OCI-LY7 (cell line): ENCODE results near the gene SCARB2. TPM values are rescaled to one million over a fixed set of nuclear protein-coding genes. Genes with fewer than 3 reads are reported as not detected.
A peak's percentile ranks its signal among the peaks of the same experiment; 100 is the strongest.

Experiments used
- BruUV-seq: library from RNA; stranded (reverse); fragments of 400-500 nt; replicated peaks from 2 replicates; lab custom pipeline; 2021; lab: Mats Ljungman, UMichigan
- CTCF ChIA-PET: fragments of 300-600 bp; sonication (Branson Sonifier 250); formaldehyde crosslinking; loops from one replicate; lab custom pipeline; 2022; ENCODE audit warnings: antibody characterized with exemption; ENCODE audit not compliant: unreplicated experiment; lab: Charles Lee
- POLR2A ChIA-PET: fragments of 300-600 bp; sonication (Branson Sonifier 250); formaldehyde crosslinking; loops from one replicate; lab custom pipeline; 2022; ENCODE audit warnings: antibody characterized with exemption; lab: Charles Lee
- DNase-seq: peaks from one replicate; pipeline ENCODE4 v3.0.0-alpha.2; 2015; ENCODE audit warnings: low spot score
- H2AFZ ChIP-seq: fragments of 200-600 bp; sonication (generic), shearing (Covaris generic); 2 replicates; pipeline ENCODE4 v1.6.1; 2014; ENCODE audit warnings: mild to moderate bottlenecking, antibody characterized with exemption, low read length, moderate library complexity
- H3K27ac ChIP-seq: fragments of 200-600 bp; sonication (generic); 2 replicates; pipeline ENCODE4 v1.5.1; 2014; ENCODE audit warnings: mixed run types, low read depth, mild to moderate bottlenecking, moderate library complexity, low read length, inconsistent platforms; ENCODE audit not compliant: poor library complexity, severe bottlenecking
- H3K36me3 ChIP-seq: fragments of 200-600 bp; sonication (generic); 2 replicates; pipeline ENCODE4 v1.6.1; 2014; ENCODE audit warnings: mild to moderate bottlenecking, antibody characterized with exemption, low read length, moderate library complexity, mixed read lengths; ENCODE audit not compliant: insufficient read depth
- H3K4me1 ChIP-seq: fragments of 200-600 bp; sonication (generic); 2 replicates; pipeline ENCODE4 v1.5.1; 2014; ENCODE audit warnings: mild to moderate bottlenecking, low read length; ENCODE audit not compliant: insufficient read depth, poor library complexity, severe bottlenecking
- H3K4me2 ChIP-seq: fragments of 200-600 bp; sonication (generic); 2 replicates; pipeline ENCODE4 v1.6.1; 2014; ENCODE audit warnings: mild to moderate bottlenecking, low read length
- H3K4me3 ChIP-seq: fragments of 200-600 bp; sonication (generic); 2 replicates; pipeline ENCODE4 v1.5.1; 2014; ENCODE audit warnings: mild to moderate bottlenecking, low read depth, low read length; ENCODE audit not compliant: poor library complexity, severe bottlenecking
- H3K79me2 ChIP-seq: fragments of 200-600 bp; sonication (generic); 2 replicates; pipeline ENCODE4 v1.6.1; 2016; ENCODE audit warnings: low read depth, mild to moderate bottlenecking, low read length, moderate library complexity, mixed read lengths; ENCODE audit not compliant: insufficient read depth
- H3K9me2 ChIP-seq: fragments of 200-600 bp; sonication (generic); 2 replicates; pipeline ENCODE4 v1.6.1; 2016; ENCODE audit warnings: mild to moderate bottlenecking, low read length, mixed read lengths; ENCODE audit not compliant: insufficient read depth
- H3K9me3 ChIP-seq: fragments of 200-600 bp; sonication (generic); 2 replicates; pipeline ENCODE4 v1.6.1; 2014; ENCODE audit warnings: mild to moderate bottlenecking, mixed run types, low read length, mixed read lengths
- H4K20me1 ChIP-seq: fragments of 200-600 bp; sonication (generic); 2 replicates; pipeline ENCODE4 v1.6.1; 2014; ENCODE audit warnings: mild to moderate bottlenecking, antibody characterized with exemption, low read length, moderate library complexity, mixed read lengths; ENCODE audit not compliant: insufficient read depth
- CTCF ChIP-seq: fragments of 200-600 bp; sonication (generic); conservative IDR thresholded peaks from 2 replicates; pipeline ENCODE4 v1.5.1; 2014; ENCODE audit warnings: mild to moderate bottlenecking, antibody characterized with exemption, low read length, moderate library complexity, mixed read lengths
- EZH2phosphoT487 ChIP-seq: fragments of 200-600 bp; sonication (generic); IDR thresholded peaks from 2 replicates; pipeline ENCODE4 v1.6.1; 2018; ENCODE audit warnings: low read depth, borderline replicate concordance, mild to moderate bottlenecking, mixed run types, antibody characterized with exemption, low read length, moderate library complexity, mixed read lengths
- intact Hi-C: fragments of 100-400 bp; cut with micrococcal nuclease; formaldehyde crosslinking; loops from one replicate; pipeline ENCODE4 v1.10.0; 2022; ENCODE audit not compliant: unreplicated experiment
- total RNA-seq, 2 experiments: library from RNA; depleted of rRNA in 1 of 2; stranded (reverse); fragments of >200 nt in 1 of 2; shearing (Covaris generic) in 1 of 2; gene quantifications; 2 replicates each; pipeline ENCODE4 v1.2.3, GENCODE V29; 2014 to 2022

The SCARB2 gene
- total RNA-seq, 2 experiments from 2014 or later: 1.1 TPM; not detected in 1

DNA sequence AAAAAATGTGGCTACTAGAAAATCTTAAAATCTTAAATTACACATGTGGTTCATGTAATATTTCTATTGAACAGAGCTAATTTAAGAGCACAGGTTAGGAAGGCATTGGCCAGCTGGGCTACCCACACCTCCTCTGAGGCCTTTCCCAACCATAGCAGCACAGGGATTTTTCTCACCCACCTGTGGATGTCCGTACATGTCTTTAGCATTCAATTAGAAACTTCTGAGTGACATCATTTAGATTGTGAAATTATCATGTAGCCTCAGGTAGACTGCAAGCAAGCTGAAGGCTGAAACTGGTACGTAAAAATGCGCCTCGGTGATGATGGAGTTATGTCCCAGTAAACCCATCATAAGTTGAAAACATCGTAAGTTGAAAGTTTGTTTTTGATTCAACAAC lies 31.2 kb downstream of the SCARB2 start:
- no peak for DNase-seq
- TF ChIP-seq CTCF: no peak
- no peak for TF ChIP-seq EZH2phosphoT487
- Histone ChIP-seq H3K27ac (no peak overlapping the region), H3K4me3 (no peak overlapping the region), H3K4me1 (no peaks in the 10 kb centered on the region), H3K4me2 (no peak overlapping the region), H4K20me1 (no peaks in the 10 kb centered on the region), H3K9me2 (no peaks in the 10 kb centered on the region), H3K36me3 (no peaks in the 10 kb centered on the region), H2AFZ (no peak overlapping the region), H3K9me3 (no peaks in the 10 kb centered on the region), H3K79me2 (no peaks in the 10 kb centered on the region)
- intact Hi-C loops: loop anchor here (5.0 to 10.0 kb wide), 2 partner anchors 195 to 562 kb away; no protein-coding TSS in a partner anchor
- ChIA-PET POLR2A (no interaction called here), CTCF (no interaction called here)
- BruUV-seq: no TSS peak

DNA sequence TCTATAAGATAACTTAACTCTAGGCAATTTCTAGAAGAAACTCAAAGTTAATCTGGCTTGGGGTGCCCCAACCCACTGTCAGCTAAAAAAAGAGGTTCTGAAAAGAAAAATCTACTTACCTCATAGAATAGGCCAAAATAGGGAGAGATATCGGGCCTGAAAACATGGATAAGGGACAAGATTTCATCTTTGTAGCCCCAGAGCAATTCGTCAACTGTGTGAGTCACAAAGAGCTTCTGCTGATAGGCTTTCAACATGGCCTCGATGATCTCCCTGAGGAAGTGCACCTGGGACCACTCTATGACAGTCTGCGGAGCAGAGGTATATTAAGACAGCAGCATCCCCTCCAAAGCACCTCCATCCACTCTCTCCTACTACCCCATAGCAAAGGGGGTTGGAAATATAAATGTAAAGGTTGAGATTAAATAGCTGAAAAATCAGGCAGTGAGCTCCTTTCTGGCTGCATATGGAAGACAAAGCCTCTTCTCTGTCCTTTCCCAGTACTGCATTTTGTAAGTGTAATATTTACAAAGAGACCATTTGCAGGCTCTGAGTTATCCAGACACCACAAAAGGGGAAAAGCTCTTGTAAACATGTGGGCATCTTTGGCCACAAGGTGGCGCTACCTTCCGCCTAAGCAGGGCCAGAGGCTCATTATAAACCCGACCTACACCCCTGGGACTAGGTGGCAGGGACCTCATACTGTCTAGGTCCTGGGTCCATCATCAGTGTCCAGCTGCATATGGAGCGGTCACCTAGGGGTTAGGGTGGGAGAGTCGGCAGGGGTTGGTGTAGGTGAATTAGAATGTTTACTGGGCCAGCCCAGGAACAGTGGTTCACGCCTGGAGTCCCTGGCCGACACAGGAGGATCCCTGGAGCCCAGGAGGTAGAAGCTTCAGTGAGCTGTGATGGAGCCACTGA lies 34.0 kb downstream of the SCARB2 start:
- POLR2A ChIA-PET: interaction anchor here (0.8 to 1.2 kb wide), 2 partner anchors 10 to 20 kb away, joined by 4 to 5 read pairs; no protein-coding TSS in a partner anchor
- intact Hi-C loops: loop anchor here (1.0 to 10.0 kb wide), 3 partner anchors 198 to 565 kb away; no protein-coding TSS in a partner anchor

More for the DNA sequence above, 34.0 kb downstream of the SCARB2 start:
- Histone ChIP-seq H3K4me2 (no peak overlapping the region), H3K4me3 (no peak overlapping the region), H2AFZ (no peak overlapping the region), H3K9me3 (no peaks in the 10 kb centered on the region), H3K27ac (no peak overlapping the region), H3K4me1 (no peaks in the 10 kb centered on the region), H4K20me1 (no peaks in the 10 kb centered on the region), H3K9me2 (no peaks in the 10 kb centered on the region), H3K79me2 (no peaks in the 10 kb centered on the region), H3K36me3 (no peaks in the 10 kb centered on the region)
- DNase-seq: peak; percentile 80
- BruUV-seq: no TSS peak
- CTCF ChIA-PET: interaction anchor here (0.8 kb wide), 1 partner anchor 325 kb away, joined by 3 read pairs; no protein-coding TSS in a partner anchor
- TF ChIP-seq CTCF: peak; percentile 94
- no peak for TF ChIP-seq EZH2phosphoT487
